ENCODE measurements around the gene TLR9. TPM values are rescaled to one million over a fixed set of nuclear protein-coding genes. Genes with fewer than 3 reads are reported as not detected.

Gene TLR9
- total RNA-seq, 1 donor from 2014 or later: under 0.01 TPM

- peak; percentile 25 for DNase-seq
These were observed 53.1 kb downstream of the TLR9 start for GRCh38 chr3:52172262-52172757.

DNA sequence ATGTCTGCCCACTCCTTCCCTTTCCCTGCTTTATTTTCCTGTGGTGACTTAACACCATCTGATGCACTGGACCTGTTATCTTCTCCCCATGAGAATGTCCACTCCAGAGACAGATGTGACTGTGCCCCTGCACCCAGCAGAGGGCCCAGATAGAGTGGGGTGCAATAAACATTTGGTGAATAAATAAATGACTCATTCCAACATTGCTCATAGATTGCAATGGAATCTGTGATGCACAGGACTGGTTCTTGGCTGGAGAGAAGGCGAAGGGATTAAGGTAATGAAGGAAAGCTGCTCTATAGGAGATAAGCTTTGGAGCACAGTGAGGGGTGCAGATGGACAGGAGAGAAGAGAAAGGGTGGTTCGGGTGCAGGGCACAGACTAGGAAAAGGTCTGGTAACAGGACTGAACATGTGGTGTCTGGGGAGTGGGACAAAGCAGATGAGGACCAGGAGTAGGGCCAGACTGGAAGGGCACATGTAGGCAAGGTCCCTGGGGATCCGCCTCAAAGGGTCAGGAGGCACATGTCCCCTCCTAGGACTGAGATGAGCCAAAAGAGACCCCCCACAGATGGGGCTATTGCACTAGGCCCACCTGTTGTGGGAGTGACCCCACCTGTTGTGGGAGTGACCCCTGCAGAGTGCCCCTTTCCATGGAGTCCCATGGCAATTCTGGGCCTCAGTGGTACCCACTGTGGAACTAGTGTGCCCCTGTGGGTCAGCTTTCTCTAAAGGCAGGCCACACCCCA, 53.8 kb downstream of the TLR9 start:
- DNase-seq: no peak

Small RNA genes within 50 kb of the gene (small RNA-seq; reads per million reads assigned to genes)
- gene MIRLET7G: 3,049 reads per million, percentile 99 among the genes with 10 or more reads in this experiment

Other genes with a start within 250 kb of the TLR9 start
- gene ACY1, start 242.1 kb downstream of the TLR9 start, total RNA-seq: 2.8 TPM
- gene RPL29, start 229.8 kb downstream of the TLR9 start, total RNA-seq: 778 TPM
- 10.8 TPM for gene DUSP7, start 169.1 kb downstream of the TLR9 start, total RNA-seq
- gene POC1A, start 71.2 kb downstream of the TLR9 start, total RNA-seq: 3.1 TPM
- 36.2 TPM for gene ALAS1, start 27.5 kb downstream of the TLR9 start, total RNA-seq
- 24.8 TPM for gene TWF2, start 13.5 kb upstream of the TLR9 start, total RNA-seq
- 7.0 TPM for gene PPM1M, start 20.1 kb upstream of the TLR9 start, total RNA-seq
- gene WDR82, start 53.0 kb upstream of the TLR9 start, total RNA-seq: 158 TPM
- gene GLYCTK, start 62.2 kb upstream of the TLR9 start, total RNA-seq: 3.6 TPM
- 1.6 TPM for gene DNAH1, start 90.7 kb upstream of the TLR9 start, total RNA-seq
- 105 TPM for gene BAP1, start 184.4 kb upstream of the TLR9 start, total RNA-seq
- gene PHF7, start 185.0 kb upstream of the TLR9 start, total RNA-seq: 4.7 TPM
- 3.0 TPM for gene SEMA3G, start 219.5 kb upstream of the TLR9 start, total RNA-seq
- not detected for gene TNNC1, start 228.4 kb upstream of the TLR9 start, total RNA-seq
- 71.4 TPM for gene NISCH, start 230.0 kb upstream of the TLR9 start, total RNA-seq